GM12873 (cell line): ENCODE measurements around the gene NCR3LG1.

ENCODE experiments used
- TF ChIP-seq, protein P1 (sequence below): IDR thresholded peaks from 2 replicates; pipeline ENCODE4 v1.5.1; 2012; ENCODE audit warnings: low read depth, mild to moderate bottlenecking, moderate library complexity, low read length, control low read depth; ENCODE audit not compliant: insufficient read depth; ENCODE audit errors: missing control alignments

NCR3LG1 gene

DNA sequence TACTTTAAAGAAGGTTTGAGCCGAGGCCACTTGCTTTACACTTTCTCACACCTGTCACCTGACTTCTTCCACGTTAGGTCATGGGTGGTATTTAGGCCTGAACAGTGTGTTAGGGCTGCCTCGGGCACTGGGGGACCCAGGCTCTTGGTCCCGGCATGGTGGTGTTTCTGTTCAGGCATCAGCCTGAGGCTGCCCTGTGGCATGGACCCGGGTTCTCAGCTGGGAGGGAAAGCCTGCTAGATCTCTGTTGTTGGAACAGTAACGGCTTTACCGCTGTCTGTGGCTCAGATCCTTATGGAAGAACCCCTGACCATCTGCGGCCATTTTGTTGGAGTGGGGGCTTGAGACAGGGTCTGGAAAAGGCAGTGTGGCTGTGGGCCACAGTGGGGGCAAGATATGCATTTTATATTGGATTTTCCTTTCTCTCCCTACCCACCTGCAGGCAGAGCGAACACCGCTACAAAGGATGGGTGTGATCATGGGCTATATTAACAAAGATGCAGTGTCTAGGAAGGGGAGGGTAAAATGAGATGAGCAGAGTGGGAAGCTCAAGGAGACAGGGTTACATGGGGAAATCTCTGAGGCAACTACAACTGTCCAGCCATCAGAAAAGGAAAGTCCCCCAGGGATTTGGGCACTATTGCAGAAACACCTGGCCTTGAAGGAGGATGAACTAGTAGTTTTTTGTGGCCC lies 38.5 kb downstream of the NCR3LG1 start:
- TF ChIP-seq, protein P1, sequence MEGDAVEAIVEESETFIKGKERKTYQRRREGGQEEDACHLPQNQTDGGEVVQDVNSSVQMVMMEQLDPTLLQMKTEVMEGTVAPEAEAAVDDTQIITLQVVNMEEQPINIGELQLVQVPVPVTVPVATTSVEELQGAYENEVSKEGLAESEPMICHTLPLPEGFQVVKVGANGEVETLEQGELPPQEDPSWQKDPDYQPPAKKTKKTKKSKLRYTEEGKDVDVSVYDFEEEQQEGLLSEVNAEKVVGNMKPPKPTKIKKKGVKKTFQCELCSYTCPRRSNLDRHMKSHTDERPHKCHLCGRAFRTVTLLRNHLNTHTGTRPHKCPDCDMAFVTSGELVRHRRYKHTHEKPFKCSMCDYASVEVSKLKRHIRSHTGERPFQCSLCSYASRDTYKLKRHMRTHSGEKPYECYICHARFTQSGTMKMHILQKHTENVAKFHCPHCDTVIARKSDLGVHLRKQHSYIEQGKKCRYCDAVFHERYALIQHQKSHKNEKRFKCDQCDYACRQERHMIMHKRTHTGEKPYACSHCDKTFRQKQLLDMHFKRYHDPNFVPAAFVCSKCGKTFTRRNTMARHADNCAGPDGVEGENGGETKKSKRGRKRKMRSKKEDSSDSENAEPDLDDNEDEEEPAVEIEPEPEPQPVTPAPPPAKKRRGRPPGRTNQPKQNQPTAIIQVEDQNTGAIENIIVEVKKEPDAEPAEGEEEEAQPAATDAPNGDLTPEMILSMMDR: no peak

DNA sequence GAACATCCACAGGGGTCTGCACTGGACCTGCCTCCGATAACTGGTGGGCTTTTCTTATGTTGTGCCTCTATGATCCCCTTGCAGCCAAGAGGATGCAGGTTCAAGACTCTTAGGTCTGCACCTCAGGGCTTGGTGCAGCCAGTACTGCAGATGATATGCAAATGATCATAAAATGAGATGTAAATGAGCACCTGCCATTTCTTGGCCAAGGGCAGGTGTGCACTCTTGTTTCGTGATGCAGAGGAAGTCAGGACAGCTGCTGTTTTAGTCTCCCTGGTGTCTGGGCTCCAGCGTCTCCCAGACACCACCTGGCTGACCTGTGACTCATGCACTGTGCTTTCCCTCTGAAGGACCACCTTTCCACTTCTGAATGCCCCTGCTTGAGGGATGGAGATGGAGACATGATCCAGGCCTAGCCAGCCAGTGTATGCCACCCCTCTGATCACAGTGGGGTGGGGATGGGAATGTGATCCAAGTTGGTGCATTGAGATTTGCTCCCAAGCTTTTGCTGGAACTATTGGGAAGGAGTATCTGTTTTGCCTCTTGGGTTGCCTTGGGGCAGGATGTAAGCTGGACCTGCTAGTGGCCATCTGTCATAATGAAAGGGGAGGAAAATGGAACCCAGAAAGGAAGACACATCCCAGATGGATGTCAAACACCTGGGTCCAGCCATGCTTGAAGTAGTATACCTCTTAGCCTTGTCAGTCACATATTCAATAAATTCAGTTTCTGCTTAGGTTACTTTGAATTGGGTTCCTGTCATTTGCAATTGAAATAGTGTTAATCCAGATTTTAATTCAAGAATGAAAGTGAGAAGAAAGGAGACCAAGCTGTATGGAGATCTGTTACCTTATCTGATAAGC lies 40.1 kb downstream of the NCR3LG1 start:
- TF ChIP-seq, protein P1: no peak

DNA sequence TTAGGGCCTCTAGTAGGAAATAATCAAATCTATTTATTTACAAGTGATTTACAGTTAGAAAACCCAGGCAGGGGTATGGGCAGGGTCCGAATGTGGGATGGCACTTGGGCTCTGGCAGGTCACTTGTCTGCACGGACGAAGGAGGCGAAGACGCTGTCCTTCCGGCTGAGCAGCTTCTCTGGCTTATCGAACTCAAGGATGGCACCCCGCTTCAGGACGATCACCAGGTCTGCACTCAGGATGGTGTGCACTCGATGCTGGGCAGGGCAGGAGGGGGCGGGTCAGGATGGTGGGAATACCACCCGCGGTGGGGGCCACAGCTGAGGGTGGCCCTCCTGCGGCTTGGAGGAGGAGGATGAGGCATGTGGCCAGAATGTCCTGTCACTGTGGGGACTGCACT lies 41.3 kb downstream of the NCR3LG1 start:
- TF ChIP-seq, protein P1: no peak

DNA sequence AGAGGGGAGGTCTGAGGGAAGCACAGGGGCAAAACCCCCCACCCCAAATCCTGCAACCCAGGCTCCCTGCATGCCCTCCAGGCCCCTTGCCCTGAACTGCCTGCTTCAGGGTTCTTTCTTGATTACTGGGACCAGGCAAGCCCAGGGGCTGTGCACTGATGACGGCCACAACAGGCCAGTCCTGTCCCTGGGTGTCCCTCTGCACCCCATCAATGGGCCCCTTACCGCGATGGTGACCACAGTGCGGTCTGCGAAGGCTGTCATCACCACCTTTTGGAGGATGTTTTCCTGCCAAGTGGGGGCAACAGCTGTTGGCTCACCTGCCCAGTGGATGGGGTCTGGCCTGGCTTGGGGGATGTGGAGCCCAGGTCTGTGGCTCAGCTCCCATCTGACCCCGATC lies 41.9 kb downstream of the NCR3LG1 start:
- TF ChIP-seq, protein P1: no peak

DNA sequence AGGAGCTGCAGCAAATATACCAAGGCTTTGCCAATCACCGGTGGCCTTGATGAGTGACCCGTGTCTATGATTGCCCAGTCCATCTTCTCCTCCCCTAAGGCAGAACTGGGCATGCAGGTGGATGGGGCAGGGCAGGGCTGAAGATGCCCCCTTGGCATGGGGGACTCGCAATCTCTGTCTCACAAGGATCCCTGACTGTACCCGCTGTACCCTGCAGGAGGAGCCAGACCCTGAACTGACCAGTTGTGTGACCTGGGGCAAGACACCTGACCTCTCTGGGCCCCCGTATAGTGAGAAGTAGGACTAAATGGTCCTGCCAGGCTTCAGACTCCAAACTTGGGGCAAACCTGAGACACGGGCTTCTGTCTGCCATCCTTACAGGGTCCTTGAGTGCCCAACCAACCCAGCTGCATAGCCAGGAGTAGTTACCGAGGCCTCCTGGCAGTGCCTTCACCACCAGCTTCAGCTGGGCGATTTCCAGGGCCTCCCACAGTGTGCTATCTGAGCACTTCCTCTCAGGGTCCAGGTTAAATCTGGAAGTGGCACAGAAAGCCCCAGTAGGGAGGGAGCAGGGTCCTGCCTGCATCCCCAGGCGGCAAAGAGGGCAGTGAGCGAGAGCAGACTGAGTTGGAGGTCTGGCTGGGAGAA lies 43.3 kb downstream of the NCR3LG1 start:
- TF ChIP-seq, protein P1: no peak

DNA sequence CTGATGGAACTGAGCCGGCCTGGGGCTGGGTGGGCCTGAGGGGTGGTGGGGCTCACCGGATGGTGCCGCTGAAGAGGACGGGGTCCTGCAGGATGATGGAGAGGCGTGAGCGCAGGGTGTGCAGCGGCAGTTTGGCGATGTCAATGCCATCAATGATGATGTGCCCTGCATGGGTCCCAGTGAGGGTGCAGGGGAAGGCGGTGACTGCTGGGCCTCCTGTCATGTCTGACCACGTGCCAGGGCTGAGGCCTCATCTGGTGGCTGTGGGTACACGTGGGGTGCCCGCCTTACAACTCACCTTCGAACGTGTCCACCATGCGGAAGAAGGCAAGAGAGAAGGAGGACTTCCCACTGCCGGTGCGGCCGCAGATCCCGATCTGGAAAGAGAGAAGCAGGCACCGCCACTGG lies 44.0 kb downstream of the NCR3LG1 start:
- TF ChIP-seq, protein P1: no peak

DNA sequence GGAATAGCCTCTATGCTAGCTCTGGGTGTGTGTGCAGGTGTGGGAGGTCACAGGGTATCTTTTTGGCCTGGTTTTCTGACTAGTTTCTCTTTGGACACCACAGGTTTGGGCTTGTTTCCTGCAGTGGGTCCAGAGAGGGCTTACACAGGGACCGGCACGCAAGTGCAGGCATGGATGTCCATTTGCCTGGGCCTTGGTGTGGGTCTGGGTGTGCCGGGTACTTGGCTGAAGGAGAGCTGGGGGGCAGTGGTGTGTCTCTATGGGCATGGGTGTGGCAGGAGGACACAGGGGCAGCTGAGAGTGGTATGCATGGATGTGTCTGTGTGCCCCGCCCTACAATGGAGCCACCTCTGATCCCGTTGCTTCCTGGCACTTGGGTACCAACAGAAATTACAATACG lies 44.4 kb downstream of the NCR3LG1 start:
- TF ChIP-seq, protein P1: no peak
